ENCODE measurements around the gene FXYD3. TPM values are rescaled to one million over a fixed set of nuclear protein-coding genes. Genes with fewer than 3 reads are reported as not detected.

FXYD3 gene
- total and polyA plus RNA-seq, 2 experiments from 2014 or later: 0.81 TPM; not detected in 1

- Histone ChIP-seq H3K27ac (ENCODE audit: low read depth) (no peak overlapping the region), H3F3A (replicated peaks; ENCODE audit: low read depth) (no peaks in the 10 kb centered on the region), H3K36me3 (ENCODE audit: insufficient read depth) (no peaks in the 10 kb centered on the region), H4K20me1 (replicated peaks; ENCODE audit: insufficient read depth) (no peaks in the 10 kb centered on the region), H3K79me2 (replicated peaks; ENCODE audit: insufficient read depth) (no peaks in the 10 kb centered on the region), H3K9me2 (ENCODE audit: insufficient read depth) (no peaks in the 10 kb centered on the region), H3K27me3 (ENCODE audit: insufficient read depth) (no peaks in the 10 kb centered on the region), H3K4me2 (no peak overlapping the region), H3K4me1 (ENCODE audit: insufficient read depth) (peaks cover 18% of the 10 kb centered on the region), H3K4me3 (no peak overlapping the region), H2AFZ (no peak overlapping the region)
- H3K9me3 Mint-ChIP-seq: no peaks in the 10 kb centered on the region
- TF ChIP-seq, protein P1, sequence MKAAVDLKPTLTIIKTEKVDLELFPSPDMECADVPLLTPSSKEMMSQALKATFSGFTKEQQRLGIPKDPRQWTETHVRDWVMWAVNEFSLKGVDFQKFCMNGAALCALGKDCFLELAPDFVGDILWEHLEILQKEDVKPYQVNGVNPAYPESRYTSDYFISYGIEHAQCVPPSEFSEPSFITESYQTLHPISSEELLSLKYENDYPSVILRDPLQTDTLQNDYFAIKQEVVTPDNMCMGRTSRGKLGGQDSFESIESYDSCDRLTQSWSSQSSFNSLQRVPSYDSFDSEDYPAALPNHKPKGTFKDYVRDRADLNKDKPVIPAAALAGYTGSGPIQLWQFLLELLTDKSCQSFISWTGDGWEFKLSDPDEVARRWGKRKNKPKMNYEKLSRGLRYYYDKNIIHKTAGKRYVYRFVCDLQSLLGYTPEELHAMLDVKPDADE (IDR thresholded peaks at IDR 0.05): no peak
- no peak for TF ChIP-seq ZNF114 (CRISPR knock-in tag; IDR thresholded peaks at IDR 0.05)
- TF ChIP-seq CTCF (conservative IDR thresholded peaks at IDR 0.05; ENCODE audit: low read depth in 2 of 2): no peak
- TF ChIP-seq JUNB (IDR thresholded peaks at IDR 0.05; ENCODE audit: unreplicated experiment): no peak
- TF ChIP-seq, protein P2, sequence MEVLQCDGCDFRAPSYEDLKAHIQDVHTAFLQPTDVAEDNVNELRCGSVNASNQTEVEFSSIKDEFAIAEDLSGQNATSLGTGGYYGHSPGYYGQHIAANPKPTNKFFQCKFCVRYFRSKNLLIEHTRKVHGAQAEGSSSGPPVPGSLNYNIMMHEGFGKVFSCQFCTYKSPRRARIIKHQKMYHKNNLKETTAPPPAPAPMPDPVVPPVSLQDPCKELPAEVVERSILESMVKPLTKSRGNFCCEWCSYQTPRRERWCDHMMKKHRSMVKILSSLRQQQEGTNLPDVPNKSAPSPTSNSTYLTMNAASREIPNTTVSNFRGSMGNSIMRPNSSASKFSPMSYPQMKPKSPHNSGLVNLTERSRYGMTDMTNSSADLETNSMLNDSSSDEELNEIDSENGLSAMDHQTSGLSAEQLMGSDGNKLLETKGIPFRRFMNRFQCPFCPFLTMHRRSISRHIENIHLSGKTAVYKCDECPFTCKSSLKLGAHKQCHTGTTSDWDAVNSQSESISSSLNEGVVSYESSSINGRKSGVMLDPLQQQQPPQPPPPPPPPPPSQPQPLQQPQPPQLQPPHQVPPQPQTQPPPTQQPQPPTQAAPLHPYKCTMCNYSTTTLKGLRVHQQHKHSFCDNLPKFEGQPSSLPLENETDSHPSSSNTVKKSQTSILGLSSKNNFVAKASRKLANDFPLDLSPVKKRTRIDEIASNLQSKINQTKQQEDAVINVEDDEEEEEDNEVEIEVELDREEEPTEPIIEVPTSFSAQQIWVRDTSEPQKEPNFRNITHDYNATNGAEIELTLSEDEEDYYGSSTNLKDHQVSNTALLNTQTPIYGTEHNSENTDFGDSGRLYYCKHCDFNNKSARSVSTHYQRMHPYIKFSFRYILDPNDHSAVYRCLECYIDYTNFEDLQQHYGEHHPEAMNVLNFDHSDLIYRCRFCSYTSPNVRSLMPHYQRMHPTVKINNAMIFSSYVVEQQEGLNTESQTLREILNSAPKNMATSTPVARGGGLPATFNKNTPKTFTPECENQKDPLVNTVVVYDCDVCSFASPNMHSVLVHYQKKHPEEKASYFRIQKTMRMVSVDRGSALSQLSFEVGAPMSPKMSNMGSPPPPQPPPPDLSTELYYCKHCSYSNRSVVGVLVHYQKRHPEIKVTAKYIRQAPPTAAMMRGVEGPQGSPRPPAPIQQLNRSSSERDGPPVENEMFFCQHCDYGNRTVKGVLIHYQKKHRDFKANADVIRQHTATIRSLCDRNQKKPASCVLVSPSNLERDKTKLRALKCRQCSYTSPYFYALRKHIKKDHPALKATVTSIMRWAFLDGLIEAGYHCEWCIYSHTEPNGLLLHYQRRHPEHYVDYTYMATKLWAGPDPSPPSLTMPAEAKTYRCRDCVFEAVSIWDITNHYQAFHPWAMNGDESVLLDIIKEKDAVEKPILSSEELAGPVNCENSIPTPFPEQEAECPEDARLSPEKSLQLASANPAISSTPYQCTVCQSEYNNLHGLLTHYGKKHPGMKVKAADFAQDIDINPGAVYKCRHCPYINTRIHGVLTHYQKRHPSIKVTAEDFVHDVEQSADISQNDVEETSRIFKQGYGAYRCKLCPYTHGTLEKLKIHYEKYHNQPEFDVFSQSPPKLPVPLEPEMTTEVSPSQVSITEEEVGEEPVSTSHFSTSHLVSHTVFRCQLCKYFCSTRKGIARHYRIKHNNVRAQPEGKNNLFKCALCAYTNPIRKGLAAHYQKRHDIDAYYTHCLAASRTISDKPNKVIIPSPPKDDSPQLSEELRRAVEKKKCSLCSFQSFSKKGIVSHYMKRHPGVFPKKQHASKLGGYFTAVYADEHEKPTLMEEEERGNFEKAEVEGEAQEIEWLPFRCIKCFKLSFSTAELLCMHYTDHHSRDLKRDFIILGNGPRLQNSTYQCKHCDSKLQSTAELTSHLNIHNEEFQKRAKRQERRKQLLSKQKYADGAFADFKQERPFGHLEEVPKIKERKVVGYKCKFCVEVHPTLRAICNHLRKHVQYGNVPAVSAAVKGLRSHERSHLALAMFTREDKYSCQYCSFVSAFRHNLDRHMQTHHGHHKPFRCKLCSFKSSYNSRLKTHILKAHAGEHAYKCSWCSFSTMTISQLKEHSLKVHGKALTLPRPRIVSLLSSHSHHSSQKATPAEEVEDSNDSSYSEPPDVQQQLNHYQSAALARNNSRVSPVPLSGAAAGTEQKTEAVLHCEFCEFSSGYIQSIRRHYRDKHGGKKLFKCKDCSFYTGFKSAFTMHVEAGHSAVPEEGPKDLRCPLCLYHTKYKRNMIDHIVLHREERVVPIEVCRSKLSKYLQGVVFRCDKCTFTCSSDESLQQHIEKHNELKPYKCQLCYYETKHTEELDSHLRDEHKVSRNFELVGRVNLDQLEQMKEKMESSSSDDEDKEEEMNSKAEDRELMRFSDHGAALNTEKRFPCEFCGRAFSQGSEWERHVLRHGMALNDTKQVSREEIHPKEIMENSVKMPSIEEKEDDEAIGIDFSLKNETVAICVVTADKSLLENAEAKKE (CRISPR knock-in tag; IDR thresholded peaks at IDR 0.05): no peak
- no peak for TF ChIP-seq REST (IDR thresholded peaks at IDR 0.05; ENCODE audit: unreplicated experiment)
- TF ChIP-seq EZH2 (IDR thresholded peaks at IDR 0.05; ENCODE audit: low read depth, unreplicated experiment): no peak
- no peak for TF ChIP-seq CREB1 (CRISPR knock-in tag; IDR thresholded peaks at IDR 0.05; ENCODE audit: low read depth)
- TF ChIP-seq POLR2AphosphoS5 (IDR thresholded peaks at IDR 0.05; ENCODE audit: low read depth): no peak
- TF ChIP-seq ZNF331 (CRISPR knock-in tag; IDR thresholded peaks at IDR 0.05; ENCODE audit: low read depth): no peak
- no peak for TF ChIP-seq NANOG (IDR thresholded peaks at IDR 0.05; ENCODE audit: borderline replicate concordance)
- no peak for TF ChIP-seq STAT1 (IDR thresholded peaks at IDR 0.05; ENCODE audit: unreplicated experiment)
- no peak for TF ChIP-seq EZH2phosphoT487 (IDR thresholded peaks at IDR 0.05; ENCODE audit: unreplicated experiment)
- no peak for DNase-seq (ENCODE audit: low spot score)
- no peak for ATAC-seq
- H3K27me3 Mint-ChIP-seq (ENCODE audit: insufficient read depth, low read depth, poor library complexity): peaks cover 16% of the 10 kb centered on the region
- H3K4me1 Mint-ChIP-seq: peaks cover 39% of the 10 kb centered on the region
- no peaks in the 10 kb centered on the region for H3K36me3 Mint-ChIP-seq (ENCODE audit: low read depth)
- no peak overlapping the region for H3K27ac Mint-ChIP-seq
- H3K4me3 Mint-ChIP-seq: no peak overlapping the region
Observed at GRCh38 chr19:35120492-35120891, 4.9 kb downstream of the FXYD3 start.

Data from GM23338 (cell line).